ENCODE measurements around the gene WDR77. TPM values are rescaled to one million over a fixed set of nuclear protein-coding genes. Genes with fewer than 3 reads are reported as not detected.

WDR77 gene
- total RNA-seq, 1 donor from 2014 or later: 32.6 TPM

GRCh38 chr1:111463029-111463683 lies 14.1 kb upstream of the WDR77 start:
- H3K4me1 Mint-ChIP-seq: peaks cover 8% of the 10 kb centered on the region
- H3K27me3 Mint-ChIP-seq (ENCODE audit: low read depth): no peaks in the 10 kb centered on the region
- no peak for DNase-seq (ENCODE audit: low spot score in 2 of 2, unreplicated experiment in 2 of 2)
- peak overlapping the region; percentile 13 for H3K27ac Mint-ChIP-seq
- no peaks in the 10 kb centered on the region for H3K9me3 Mint-ChIP-seq
- TF ChIP-seq CTCF (IDR thresholded peaks at IDR 0.05; ENCODE audit: unreplicated experiment): no peak
- no peak overlapping the region for H3K4me3 Mint-ChIP-seq
- H3K36me3 Mint-ChIP-seq: peaks cover 33% of the 10 kb centered on the region

- peaks cover 8% of the 10 kb centered on the region for H3K4me1 Mint-ChIP-seq
- H3K4me3 Mint-ChIP-seq: no peak overlapping the region
- TF ChIP-seq CTCF (IDR thresholded peaks at IDR 0.05; ENCODE audit: unreplicated experiment): no peak
- H3K9me3 Mint-ChIP-seq: no peaks in the 10 kb centered on the region
- DNase-seq (ENCODE audit: low spot score in 2 of 2, unreplicated experiment in 2 of 2): no peak
- no peaks in the 10 kb centered on the region for H3K27me3 Mint-ChIP-seq (ENCODE audit: low read depth)
- H3K27ac Mint-ChIP-seq: no peak overlapping the region
- H3K36me3 Mint-ChIP-seq: peaks cover 36% of the 10 kb centered on the region
Observed at GRCh38 chr1:111462370-111463028, 13.4 kb upstream of the WDR77 start.

- Mint-ChIP-seq H3K36me3 (peaks cover 33% of the 10 kb centered on the region), H3K27me3 (ENCODE audit: low read depth) (no peaks in the 10 kb centered on the region), H3K4me3 (no peak overlapping the region), H3K27ac (no peak overlapping the region), H3K4me1 (peaks cover 8% of the 10 kb centered on the region), H3K9me3 (no peaks in the 10 kb centered on the region)
- DNase-seq (ENCODE audit: low spot score in 2 of 2, unreplicated experiment in 2 of 2): no peak
- no peak for TF ChIP-seq CTCF (IDR thresholded peaks at IDR 0.05; ENCODE audit: unreplicated experiment)
Observed at GRCh38 chr1:111461765-111462164, 12.7 kb upstream of the WDR77 start.

- no peak overlapping the region for H3K4me3 Mint-ChIP-seq
- peaks cover 11% of the 10 kb centered on the region for H3K4me1 Mint-ChIP-seq
- no peak overlapping the region for H3K27ac Mint-ChIP-seq
- H3K27me3 Mint-ChIP-seq (ENCODE audit: low read depth): no peaks in the 10 kb centered on the region
- H3K36me3 Mint-ChIP-seq: peaks cover 31% of the 10 kb centered on the region
- TF ChIP-seq CTCF (IDR thresholded peaks at IDR 0.05; ENCODE audit: unreplicated experiment): no peak
- DNase-seq (ENCODE audit: low spot score in 2 of 2, unreplicated experiment in 2 of 2): no peak
- H3K9me3 Mint-ChIP-seq: no peaks in the 10 kb centered on the region
Observed at GRCh38 chr1:111455642-111456031, 6.6 kb upstream of the WDR77 start.

- no peak overlapping the region for H3K4me3 Mint-ChIP-seq
- peaks cover 15% of the 10 kb centered on the region for H3K4me1 Mint-ChIP-seq
- no peak for DNase-seq (ENCODE audit: low spot score in 2 of 2, unreplicated experiment in 2 of 2)
- H3K36me3 Mint-ChIP-seq: peaks cover 30% of the 10 kb centered on the region
- TF ChIP-seq CTCF (IDR thresholded peaks at IDR 0.05; ENCODE audit: unreplicated experiment): no peak
- H3K27me3 Mint-ChIP-seq (ENCODE audit: low read depth): no peaks in the 10 kb centered on the region
- H3K27ac Mint-ChIP-seq: no peak overlapping the region
- H3K9me3 Mint-ChIP-seq: no peaks in the 10 kb centered on the region
Observed at GRCh38 chr1:111454859-111455641, 6.0 kb upstream of the WDR77 start.
